Mesenchymal stem cell (in vitro differentiated cells and primary cell): ENCODE results near the gene PNPO.
A peak's percentile ranks its signal among the peaks of the same experiment; 100 is the strongest.

Source experiments
- DNase-seq: peaks from one replicate; pipeline ENCODE4 v3.0.0-alpha.2; 2013
- H2AFZ ChIP-seq: one replicate; pipeline ENCODE4 v1.6.1; 2013; ENCODE audit warnings: low read depth, mild to moderate bottlenecking, control low read depth, inconsistent platforms, low read length, moderate library complexity
- H2AK5ac ChIP-seq: 2 replicates; pipeline ENCODE4 v1.6.1; 2013; ENCODE audit warnings: low read length, moderate library complexity, mild to moderate bottlenecking, inconsistent platforms; ENCODE audit not compliant: severe bottlenecking
- H2BK120ac ChIP-seq: one replicate; pipeline ENCODE4 v1.6.1; 2013; ENCODE audit warnings: low read depth, mild to moderate bottlenecking, inconsistent platforms, low read length, moderate library complexity
- H2BK12ac ChIP-seq, 2 experiments: one replicate each; pipeline ENCODE4 v1.6.1; 2013; ENCODE audit warnings: inconsistent platforms in 2 of 2, low read length in 2 of 2, mild to moderate bottlenecking in 2 of 2, moderate library complexity in 2 of 2, control low read depth in 1 of 2
- H2BK15ac ChIP-seq: one replicate; pipeline ENCODE4 v1.6.1; 2013; ENCODE audit warnings: mild to moderate bottlenecking, low read depth, inconsistent platforms; ENCODE audit not compliant: poor library complexity, severe bottlenecking
- H2BK5ac ChIP-seq: 2 replicates; pipeline ENCODE4 v1.6.1; 2013; ENCODE audit warnings: low read depth, mild to moderate bottlenecking, low read length, control low read depth, inconsistent platforms; ENCODE audit not compliant: poor library complexity, severe bottlenecking
- H3K14ac ChIP-seq, 2 experiments: one replicate each; pipeline ENCODE4 v1.6.1; 2013; ENCODE audit warnings: inconsistent platforms in 2 of 2, low read length in 2 of 2, control low read depth in 1 of 2, mild to moderate bottlenecking in 1 of 2, moderate library complexity in 1 of 2
- H3K18ac ChIP-seq, 2 experiments: one replicate each; pipeline ENCODE4 v1.6.1; 2013; ENCODE audit warnings: inconsistent platforms in 2 of 2, low read length in 2 of 2, control low read depth in 1 of 2, low read depth in 1 of 2, mild to moderate bottlenecking in 1 of 2
- H3K23ac ChIP-seq, 2 experiments: one replicate each; pipeline ENCODE4 v1.6.1; 2013; ENCODE audit warnings: inconsistent platforms in 2 of 2, low read length in 2 of 2, mild to moderate bottlenecking in 2 of 2, moderate library complexity in 2 of 2, control low read depth in 1 of 2
- H3K27ac ChIP-seq: 2 replicates; pipeline ENCODE4 v1.5.1; 2013; ENCODE audit warnings: mild to moderate bottlenecking, moderate library complexity, low read length, control low read depth, inconsistent platforms; ENCODE audit not compliant: poor library complexity, severe bottlenecking
- H3K27me3 ChIP-seq, 2 experiments: 2 replicates each; pipeline versions ENCODE4 v1.6.1 to v1.7.0; 2013; ENCODE audit warnings: low read length in 2 of 2, mild to moderate bottlenecking in 2 of 2, moderate library complexity in 2 of 2, control low read depth in 1 of 2, inconsistent platforms in 1 of 2; ENCODE audit not compliant: control insufficient read depth in 1 of 2, insufficient read depth in 1 of 2
- H3K36me3 ChIP-seq, 2 experiments: 2 replicates each; pipeline versions ENCODE4 v1.6.1 to v1.7.0; 2013; ENCODE audit warnings: low read length in 2 of 2, control low read depth in 1 of 2, inconsistent platforms in 1 of 2, low read depth in 1 of 2, mild to moderate bottlenecking in 1 of 2; ENCODE audit not compliant: insufficient read depth in 2 of 2, control insufficient read depth in 1 of 2
- H3K4ac ChIP-seq, 2 experiments: one replicate each; pipeline ENCODE4 v1.6.1; 2013; ENCODE audit warnings: inconsistent platforms in 2 of 2, low read length in 2 of 2, mild to moderate bottlenecking in 2 of 2, moderate library complexity in 2 of 2, control low read depth in 1 of 2, low read depth in 1 of 2
- H3K4me1 ChIP-seq: 2 replicates; pipeline ENCODE4 v1.6.1; 2013; ENCODE audit warnings: low read depth, low read length, control low read depth; ENCODE audit not compliant: control insufficient read depth, insufficient read depth
- H3K4me2 ChIP-seq: 2 replicates; pipeline ENCODE4 v1.6.1; 2013; ENCODE audit warnings: low read length, mild to moderate bottlenecking, inconsistent platforms; ENCODE audit not compliant: poor library complexity, severe bottlenecking
- H3K4me3 ChIP-seq, 2 experiments: 2 replicates each; pipeline versions ENCODE4 v1.5.1 to v1.7.0; 2013; ENCODE audit warnings: low read length in 2 of 2, mild to moderate bottlenecking in 2 of 2, control low read depth in 1 of 2, low read depth in 1 of 2; ENCODE audit not compliant: insufficient read depth in 1 of 2
- H3K79me1 ChIP-seq: replicated peaks from 2 replicates; pipeline ENCODE4 v1.6.1; 2013; ENCODE audit warnings: mild to moderate bottlenecking, control low read depth, low read length, inconsistent platforms; ENCODE audit not compliant: poor library complexity, severe bottlenecking
- H3K9ac ChIP-seq: 2 replicates; pipeline ENCODE4 v1.7.0; 2013; ENCODE audit warnings: mild to moderate bottlenecking, low read length, moderate library complexity
- H3K9me3 ChIP-seq: 2 replicates; pipeline ENCODE4 v1.7.0; 2013; ENCODE audit warnings: mild to moderate bottlenecking, low read length; ENCODE audit not compliant: control insufficient read depth
- H4K8ac ChIP-seq: one replicate; pipeline ENCODE4 v1.6.1; 2013; ENCODE audit warnings: inconsistent platforms, mild to moderate bottlenecking, low read length, moderate library complexity
- H4K91ac ChIP-seq: one replicate; pipeline ENCODE4 v1.6.1; 2013; ENCODE audit warnings: mild to moderate bottlenecking, low read length, inconsistent platforms
- WGBS: methylation state at CpG from one replicate; pipeline ENCODE4 v1.1.7; 2013; ENCODE audit warnings: mixed read lengths; 5-methylcytosine and 5-hydroxymethylcytosine counted together

PNPO gene

GRCh38 chr17:47997586-47997985, 56.2 kb downstream of the PNPO start:
- Histone ChIP-seq H3K27me3 (peaks cover 0 to 20% of the 10 kb centered on the region in 2 experiments), H3K18ac (no peak overlapping the region), H2BK12ac (no peak overlapping the region), H3K4me1 (peaks cover 17% of the 10 kb centered on the region), H2AFZ (no peak overlapping the region), H3K9ac (no peak overlapping the region), H3K4ac (no peak overlapping the region), H4K8ac (no peak overlapping the region), H4K91ac (no peak overlapping the region), H3K14ac (no peak overlapping the region), H2BK5ac (no peak overlapping the region), H3K27ac (no peak overlapping the region), H3K9me3 (no peaks in the 10 kb centered on the region), H2BK15ac (no peak overlapping the region), H3K36me3 (no peaks in the 10 kb centered on the region), H2BK120ac (no peak overlapping the region), H3K4me2 (no peak overlapping the region), H3K4me3 (no peak overlapping the region), H3K23ac (no peak overlapping the region), H3K79me1 (no peaks in the 10 kb centered on the region), H2AK5ac (no peak overlapping the region)
- DNase-seq, result no peak
- WGBS, result 97% methylated on average over 3 of the region's 7 CpGs

GRCh38 chr17:47998044-47998443, 56.7 kb downstream of the PNPO start:
- peaks cover 0 to 20% of the 10 kb centered on the region in 2 experiments for H3K27me3 ChIP-seq

More at GRCh38 chr17:47998044-47998443, 56.7 kb downstream of the PNPO start:
- Histone ChIP-seq H2AFZ (no peak overlapping the region), H3K4me1 (peaks cover 18% of the 10 kb centered on the region), H3K18ac (peak overlapping the region in 1 of 2 experiments; percentile 14), H3K14ac (no peak overlapping the region), H3K79me1 (no peaks in the 10 kb centered on the region), H3K4me2 (no peak overlapping the region), H3K4ac (no peak overlapping the region), H3K23ac (no peak overlapping the region), H4K91ac (no peak overlapping the region), H2AK5ac (no peak overlapping the region), H3K4me3 (no peak overlapping the region), H3K27ac (no peak overlapping the region), H2BK12ac (peak overlapping the region in 1 of 2 experiments; percentile 15), H3K9me3 (no peaks in the 10 kb centered on the region), H2BK15ac (no peak overlapping the region), H3K9ac (no peak overlapping the region), H3K36me3 (no peaks in the 10 kb centered on the region), H2BK120ac (no peak overlapping the region), H2BK5ac (no peak overlapping the region), H4K8ac (no peak overlapping the region)
- DNase-seq, result no peak
- 92% methylated on average over 6 of the region's 7 CpGs for WGBS
